Stimulated activated naive CD4-positive, alpha-beta T cell (primary cell): ENCODE data around the gene INTS1.

Experiments
- DNase-seq, 6 experiments: peaks; one replicate each; lab custom pipeline; 2025; lab: John Stamatoyannopoulos, UW

INTS1 gene

DNA sequence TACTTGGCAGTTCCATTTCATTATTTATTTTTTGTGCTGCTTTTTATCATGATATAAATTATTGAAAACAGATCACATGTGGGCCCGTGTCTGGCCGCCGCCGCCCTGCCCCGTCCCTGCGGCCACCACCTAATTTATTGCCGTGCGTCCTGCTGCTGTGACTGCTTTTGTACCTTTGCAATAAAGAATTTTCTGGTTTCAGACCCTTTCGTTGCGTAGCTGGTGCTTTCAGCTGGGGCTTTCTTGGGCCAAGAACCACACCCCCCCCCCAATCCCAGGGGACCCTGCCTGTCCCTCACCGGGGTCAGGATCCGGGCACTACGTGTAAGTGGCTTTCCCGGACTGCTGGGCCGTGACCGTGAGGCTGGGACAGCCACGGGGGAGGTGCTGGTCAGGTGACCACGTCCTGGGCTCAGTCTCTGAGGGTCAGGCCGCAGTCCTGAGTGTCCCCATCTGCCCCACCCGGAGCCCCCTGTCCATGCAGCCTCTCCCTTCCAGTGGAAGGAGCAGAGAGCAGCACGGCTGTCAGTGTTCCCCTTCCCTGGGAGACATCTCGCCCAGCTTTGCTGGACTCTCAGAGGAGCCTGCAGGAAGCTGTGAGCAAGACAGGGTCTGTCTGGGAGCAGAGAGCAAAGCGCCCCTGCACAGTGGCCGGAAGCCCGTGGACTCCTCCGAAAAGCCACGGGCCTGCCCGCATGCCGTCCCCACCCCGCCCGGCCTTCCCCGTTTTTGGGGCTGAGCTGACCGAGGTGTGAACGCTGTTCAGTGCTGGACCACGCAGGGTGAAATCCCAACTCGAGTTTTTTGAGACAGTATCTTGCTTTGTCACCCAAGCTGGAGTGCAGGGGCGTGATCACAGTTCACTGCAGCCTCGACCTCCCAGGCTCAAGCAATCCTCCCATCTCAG, 38.9 kb upstream of the INTS1 start:
- DNase-seq: no peak

DNA sequence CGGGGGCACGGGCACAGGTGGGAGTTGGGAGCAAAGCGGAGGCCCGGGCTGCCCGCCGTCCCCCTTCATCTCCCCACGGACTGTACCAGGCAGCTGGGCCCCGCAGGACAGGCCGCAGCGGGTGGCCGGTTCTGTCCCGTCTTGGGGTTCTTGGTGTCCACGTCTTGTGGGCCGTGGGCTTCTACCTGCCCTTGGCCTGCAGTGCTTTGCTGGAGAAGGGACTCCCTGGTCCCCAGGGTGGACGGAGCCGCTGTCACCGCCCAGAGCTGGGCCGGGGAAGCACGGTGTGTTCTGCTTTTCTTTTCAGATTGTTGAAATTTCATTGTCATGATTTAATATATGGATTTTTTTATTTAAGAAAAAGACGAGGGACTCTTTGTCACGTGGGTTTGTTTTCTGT, 38.1 kb upstream of the INTS1 start:
- no peak for DNase-seq

DNA sequence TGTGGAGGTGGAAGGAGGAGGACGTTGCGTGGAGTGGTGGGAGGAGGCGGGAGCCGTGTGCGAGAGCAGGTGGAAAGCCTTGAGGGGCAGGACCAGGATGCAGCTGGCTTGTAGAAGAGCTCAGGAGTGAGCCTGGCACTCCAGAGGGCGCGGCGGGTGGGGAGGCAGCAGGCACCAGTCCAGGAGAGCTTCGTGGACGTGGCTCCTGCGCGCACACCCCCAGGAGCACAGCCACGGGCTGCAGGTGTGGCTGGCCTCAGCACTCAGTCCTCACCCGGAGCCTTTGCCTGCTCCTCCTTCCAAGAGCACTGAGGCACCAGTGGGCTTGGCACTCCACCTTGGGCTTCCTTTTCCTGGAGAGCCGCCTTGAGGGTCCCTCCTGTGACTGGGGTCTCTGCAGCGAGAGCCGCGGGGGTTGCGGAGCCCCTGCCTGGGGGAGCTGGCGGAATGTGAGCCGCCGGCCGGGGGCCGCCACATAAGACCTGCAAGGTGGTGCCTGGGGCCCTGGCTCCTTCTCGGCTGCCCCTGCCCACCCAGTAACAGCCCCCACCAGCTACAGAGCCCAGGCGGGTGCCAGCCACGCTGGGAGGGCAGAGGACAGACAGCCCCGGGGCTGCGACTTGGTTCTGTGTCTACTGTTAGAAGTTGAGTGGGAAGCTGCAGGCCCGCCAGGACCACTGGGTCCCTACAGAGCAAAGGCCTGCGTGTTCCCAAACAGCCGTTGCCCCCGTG, 37.4 kb upstream of the INTS1 start:
- no peak for DNase-seq

DNA sequence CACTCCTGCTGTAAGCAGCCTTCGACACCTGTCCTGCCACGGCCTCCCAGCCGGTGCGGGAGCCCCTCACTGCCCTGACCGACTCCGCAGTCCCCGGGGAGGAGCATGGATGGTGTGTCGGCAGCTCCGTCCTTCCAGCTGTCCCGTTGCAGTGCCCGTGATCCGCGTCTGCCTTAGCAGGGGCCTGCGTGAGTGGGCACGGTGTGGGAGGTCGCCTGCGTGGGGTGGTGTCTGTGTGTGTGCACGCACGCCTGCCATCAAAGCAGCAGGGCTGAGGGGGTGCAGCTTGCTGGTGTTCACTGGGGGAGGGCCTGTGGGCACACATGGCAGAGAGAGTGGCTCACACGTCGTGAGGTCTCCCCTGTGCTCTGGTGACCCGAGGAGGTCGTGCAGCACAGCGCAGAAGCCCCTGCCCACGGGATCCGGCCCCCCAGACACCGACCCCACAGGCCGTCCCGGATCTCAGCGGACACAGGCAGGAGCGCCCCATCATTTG, 36.6 kb upstream of the INTS1 start:
- DNase-seq: no peak

DNA sequence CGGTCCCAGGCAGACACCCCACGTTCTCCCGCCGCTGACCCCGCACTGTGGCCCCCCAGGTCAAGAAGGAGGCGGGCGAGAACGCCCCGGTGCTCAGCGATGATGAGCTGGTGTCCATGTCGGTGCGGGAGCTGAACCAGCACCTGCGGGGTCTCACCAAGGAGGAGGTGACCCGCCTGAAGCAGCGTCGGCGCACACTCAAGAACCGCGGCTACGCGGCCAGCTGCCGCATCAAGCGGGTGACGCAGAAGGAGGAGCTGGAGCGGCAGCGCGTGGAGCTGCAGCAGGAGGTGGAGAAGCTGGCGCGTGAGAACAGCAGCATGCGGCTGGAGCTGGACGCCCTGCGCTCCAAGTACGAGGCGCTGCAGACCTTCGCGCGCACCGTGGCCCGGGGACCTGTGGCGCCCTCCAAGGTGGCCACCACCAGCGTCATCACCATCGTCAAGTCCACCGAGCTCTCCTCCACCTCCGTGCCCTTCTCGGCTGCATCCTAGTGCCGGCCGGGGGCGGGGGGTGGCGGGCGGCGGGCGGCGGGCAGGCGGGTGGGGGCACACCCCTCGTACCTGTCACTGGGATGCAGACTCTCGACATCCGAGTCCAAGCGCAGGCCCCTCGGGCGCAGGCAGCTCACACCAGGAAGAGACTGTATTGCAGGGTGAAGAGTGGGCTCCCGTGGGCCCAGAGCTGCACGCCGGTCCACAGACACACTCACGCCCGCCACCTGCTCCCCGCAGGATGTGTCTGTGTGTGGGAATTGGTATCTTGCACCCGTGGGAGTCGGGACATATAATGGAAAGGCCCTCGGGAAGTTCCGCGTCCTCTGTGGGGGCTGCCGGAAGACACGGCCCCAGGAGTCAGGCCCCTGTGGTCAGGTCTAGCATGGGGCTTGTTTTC, 35.9 kb upstream of the INTS1 start:
- DNase-seq: no peak

DNA sequence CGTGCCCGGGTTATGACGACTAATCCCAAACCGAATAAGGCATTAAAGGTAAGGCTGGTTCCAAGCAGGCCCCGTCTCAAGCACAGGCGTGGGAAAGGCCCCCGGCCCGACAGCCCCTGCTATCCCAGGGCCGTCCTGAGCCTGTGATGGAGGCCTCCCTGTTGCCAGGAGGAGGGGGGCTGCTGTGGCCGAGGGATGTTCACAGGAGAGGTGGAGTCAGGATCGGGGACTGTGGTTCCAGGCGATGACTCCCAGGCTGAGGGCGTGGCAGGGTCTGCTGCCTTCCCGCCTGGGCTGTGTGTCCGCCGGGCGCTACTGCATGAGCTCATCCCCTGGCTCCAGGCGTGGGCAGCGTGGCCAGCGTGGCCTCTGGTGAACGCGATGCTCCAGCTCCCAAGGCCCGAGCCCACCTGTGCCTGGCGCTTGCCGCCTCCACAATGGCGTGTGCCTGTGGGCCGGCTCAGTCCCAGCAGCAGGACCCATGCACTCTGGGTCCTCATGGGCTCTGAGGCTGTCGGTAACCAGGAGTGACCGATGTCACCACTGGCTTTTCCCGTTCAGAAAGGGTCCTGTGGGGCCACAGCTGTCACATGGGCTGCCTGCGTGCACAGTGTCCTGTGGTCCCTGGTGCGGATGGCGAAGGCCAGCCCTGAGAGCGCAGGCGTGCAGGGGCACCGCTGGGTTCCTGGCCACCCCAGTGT, 35.1 kb upstream of the INTS1 start:
- DNase-seq: no peak

DNA sequence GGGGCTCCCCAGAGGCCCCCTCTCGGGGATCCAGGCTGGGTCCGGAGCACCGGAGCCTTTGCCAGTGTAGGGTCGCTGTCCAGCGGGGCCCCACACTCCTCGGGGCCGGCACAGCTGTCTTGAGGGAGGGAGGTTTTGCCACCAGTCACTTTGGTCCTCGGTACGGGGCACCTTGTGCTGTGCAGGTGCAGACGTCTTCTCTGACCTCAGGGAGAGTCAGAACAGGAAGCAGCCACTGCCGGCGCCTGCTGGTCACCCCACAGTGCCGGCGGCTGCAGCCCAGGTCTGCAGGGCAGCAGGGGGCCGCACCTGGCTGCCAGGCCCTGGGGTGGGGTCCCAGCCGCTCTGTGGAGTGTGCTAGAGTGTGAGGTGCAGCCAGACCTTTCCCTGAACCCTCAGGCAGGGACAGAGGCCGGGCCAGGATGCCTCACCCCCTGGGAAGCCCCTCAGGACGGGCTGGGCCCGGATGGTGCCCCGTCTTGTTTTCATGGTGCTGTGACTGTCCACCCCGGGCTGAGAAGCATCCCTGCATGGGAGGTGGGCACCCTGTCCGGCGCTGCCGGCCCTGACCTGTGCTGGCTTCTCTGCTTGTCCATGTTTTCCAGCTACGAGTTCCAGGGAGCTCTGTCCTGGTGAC, 34.5 kb upstream of the INTS1 start:
- DNase-seq: no peak

DNA sequence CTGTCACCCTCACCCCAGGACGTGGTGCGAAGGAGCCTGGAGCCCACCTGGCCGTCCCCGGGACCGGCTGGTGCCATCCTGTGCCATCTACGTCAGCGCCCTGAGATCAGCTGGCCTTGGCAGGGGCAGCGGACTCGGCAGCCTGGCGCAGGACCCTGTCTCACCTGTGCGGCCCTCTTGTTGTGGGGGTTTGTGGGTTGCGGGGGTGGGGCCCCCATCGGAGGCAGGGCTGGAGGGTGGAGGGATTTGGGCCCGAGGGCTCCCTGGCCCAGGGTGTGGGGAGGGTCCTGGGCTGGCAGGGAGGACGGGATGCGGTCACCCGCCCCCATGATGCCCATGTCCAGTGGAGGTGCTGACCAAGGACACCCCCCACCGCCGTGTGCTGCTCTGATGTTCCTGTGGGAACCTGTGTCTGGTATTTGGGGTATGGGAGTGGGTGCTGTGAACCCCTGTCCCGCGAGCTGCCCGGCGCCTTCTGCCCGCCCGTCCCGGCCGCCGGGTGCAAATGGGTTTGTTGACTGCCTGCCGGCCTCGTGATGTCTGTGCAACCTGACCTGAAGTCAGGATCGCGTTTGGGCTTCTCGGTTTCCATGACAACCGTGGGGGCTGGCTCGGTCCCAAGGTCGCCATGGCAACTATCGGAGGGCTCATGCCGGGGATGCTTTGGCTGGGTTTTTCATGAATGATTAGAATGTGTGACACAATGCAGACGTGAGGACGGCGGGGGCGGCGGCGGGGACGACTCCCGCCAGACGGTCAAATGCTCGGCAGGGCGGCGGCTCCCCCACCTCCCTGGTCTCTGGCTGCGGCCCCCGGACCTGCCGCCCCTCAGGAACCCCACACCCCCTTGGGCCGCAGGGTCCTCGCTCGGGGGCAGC, 33.6 kb upstream of the INTS1 start:
- peak in 1 of 6 experiments; percentile 23 for DNase-seq

DNA sequence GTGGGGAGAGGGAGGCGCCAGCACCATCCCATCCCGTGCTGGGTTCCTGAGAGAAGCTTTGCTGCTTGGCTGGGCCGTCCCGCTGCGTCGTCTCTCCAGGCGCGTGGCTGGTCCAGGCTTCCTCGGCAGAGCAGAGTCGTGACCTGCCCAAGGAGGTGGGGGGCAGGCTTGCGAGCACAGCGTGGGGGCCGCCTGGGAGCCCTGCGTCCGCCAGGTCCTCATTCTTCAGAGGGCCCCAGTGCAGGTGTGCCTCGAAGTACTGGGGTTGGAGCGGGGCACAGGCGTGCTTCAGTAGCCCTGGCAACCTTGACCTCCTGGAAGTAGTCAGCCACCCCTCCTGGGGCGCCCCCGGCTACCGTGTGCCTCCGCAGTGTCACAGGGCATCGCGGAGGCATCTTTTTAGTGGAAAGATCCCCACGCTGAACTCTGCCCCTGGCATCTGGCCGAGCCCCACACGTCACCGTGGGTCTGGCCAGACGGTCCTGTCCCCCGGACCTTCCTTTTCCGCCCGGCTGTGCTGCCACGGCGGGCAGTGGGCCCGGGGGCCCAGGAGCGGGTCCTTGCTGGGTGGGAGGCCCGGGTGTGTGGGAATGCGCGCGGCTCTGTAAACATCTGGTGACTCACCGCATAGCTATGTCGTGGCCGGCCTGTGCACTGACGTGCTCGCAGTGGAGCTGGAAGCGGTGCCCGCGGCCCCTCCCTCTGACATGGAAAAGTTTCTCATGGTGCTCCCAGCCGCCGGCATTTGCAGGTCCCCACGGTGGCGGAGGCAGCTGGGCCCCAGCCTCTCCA, 32.8 kb upstream of the INTS1 start:
- no peak for DNase-seq

DNA sequence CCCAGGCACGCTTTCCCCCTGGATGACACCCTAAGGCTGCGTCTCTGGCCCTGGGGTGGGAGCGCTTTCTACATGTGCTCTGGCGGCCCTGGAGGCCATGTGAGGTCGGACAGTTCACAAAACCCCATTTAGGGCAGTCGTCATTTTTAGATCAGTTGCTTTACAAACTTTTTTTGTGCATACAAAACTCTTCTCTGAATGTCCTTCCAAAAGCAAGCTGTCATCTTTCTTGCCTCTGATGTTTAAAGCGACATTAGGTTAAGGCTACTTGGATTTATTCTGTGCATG, 32.2 kb upstream of the INTS1 start:
- DNase-seq: no peak

DNA sequence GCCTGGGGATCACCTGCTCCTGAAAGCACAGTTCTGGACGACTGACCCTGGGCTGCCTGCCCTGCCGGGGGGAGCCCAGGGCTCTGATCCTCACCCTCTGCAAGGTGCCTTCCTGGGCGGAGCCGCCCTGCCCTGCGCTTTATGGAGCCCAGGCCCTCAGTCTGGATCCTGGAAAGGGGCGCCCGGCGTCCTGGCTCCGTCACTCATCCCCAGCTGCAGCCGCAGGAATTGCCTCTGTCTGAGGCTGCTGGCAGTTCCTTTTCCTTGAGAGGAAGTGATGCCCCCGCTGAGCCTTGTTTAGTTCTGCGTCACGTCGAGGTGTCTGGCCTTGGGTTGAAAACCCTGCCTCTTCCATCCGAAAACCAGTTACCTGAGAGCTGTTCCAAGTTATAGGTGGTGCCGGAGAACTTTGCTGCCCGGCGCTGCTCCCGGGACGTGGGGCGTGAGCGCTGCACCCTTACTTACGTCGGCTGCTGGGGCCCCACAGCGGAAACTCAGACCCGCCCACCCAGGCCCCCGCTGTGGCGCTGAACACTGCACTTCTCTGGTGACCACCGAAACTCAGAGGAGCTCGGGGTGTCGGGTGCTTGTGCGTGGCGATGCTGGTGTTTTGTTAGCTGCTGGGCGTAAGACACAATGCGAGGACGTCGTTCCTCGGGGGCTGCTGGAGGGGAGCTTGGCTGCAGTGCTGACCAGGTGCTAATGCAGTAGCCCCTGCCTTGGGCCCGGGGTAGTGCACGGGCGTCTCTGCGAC, 31.7 kb upstream of the INTS1 start:
- no peak for DNase-seq

DNA sequence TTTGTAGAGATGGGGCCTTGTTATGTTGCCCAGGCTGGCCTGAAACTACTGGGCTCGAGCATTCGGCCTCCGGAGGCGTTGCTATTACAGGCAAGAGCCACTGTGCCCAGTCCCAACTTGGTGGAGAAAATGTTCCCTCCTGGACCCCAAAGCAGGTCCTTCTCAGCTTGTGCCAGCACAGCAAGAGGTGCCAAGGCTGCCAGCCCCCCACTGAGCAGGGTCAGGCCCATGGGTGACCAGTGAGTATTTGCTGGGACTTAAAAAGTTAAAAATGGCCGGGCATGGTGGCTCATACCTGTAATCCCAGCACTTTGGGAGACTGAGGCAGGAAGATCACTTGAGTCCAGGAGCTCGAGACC, 30.9 kb upstream of the INTS1 start:
- DNase-seq: no peak

DNA sequence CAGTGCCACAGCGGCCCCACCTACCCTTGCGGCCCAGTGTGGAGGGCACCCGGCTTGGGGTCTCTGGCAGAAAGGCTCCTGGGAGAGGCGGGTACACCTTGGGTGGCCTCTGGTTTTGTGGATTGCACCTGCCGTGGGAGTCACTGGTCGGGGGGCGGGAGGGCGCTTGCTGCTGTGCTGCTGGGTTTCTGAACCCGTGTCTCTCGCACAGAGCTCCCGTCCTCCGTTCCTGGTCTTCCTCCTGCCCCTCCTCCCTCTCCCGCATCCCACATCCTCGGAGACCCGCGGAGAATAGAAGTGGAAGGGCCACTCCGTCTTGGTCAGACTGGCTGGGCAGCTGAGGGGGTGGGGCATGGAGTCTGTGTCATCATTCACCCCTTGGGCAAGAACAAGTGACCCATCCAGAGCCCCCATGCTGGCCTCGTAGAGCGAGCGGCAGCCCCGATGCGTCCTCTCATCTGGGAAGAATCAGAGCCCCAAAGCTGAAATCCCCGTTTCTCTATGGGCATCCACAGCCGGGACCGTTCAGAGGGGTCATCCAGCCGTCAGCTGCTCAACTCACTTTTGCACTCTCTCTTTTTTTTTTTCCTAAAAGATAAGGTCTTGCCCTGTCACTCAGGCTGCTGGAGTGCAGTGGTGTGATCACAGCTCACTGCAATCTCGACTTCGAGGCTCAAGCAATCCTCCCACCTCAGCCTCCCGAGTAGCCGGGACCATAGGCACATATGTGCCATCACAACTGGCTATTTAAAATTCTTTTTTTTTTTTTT, 30.3 kb upstream of the INTS1 start:
- no peak for DNase-seq

DNA sequence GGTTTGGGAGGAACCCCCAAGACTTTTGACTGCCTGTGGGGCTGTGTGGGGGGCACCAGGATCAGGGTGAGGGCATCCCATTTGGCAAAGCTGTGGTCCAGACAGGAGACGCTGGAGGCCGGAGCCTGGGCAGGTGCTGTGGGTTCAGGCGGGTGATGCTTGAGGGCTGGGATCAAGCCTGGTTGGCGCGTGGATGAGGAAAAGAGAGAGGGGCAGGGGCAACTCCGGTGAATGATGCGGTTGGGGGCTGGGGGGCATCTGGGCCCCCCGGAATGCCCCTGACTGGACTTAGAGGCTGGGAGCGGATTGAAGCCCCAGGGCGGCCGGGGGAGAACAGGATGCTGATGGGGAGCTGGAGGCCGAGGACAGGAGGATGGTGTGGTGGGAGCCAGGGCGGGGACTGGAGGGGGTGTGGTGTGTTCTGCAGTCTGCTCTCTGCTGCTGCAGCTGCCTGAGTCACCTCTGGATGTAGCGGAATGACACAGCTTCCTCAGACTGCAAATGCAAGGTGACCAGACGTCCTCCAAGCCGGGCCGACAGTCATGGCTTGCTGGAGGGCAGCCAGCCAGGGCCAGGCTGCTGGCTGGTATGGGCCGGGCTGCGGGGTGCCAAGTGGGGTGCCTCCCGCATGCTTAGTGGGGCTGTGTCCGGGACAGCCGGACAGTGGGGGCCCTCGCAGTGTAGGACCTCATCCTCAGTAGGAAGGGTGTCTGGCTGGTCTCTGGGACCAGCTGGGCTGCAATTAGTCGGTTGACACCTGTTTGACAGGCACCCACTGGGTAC, 29.5 kb upstream of the INTS1 start:
- no peak for DNase-seq

DNA sequence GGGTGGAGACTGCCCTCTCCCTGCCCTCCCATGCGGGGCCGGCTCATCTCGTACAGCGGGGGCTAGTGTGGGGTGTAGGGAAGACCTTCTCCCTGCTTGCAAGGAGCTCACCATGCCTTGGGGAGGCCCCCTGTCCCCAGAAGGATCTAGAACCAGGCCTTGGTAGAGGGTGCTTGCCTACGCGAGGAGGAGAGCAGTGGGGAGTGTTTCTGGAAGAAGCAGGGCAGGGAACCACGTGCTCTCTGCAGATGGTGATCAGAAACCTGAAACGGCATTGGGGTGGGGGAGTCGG, 29.0 kb upstream of the INTS1 start:
- DNase-seq: no peak

DNA sequence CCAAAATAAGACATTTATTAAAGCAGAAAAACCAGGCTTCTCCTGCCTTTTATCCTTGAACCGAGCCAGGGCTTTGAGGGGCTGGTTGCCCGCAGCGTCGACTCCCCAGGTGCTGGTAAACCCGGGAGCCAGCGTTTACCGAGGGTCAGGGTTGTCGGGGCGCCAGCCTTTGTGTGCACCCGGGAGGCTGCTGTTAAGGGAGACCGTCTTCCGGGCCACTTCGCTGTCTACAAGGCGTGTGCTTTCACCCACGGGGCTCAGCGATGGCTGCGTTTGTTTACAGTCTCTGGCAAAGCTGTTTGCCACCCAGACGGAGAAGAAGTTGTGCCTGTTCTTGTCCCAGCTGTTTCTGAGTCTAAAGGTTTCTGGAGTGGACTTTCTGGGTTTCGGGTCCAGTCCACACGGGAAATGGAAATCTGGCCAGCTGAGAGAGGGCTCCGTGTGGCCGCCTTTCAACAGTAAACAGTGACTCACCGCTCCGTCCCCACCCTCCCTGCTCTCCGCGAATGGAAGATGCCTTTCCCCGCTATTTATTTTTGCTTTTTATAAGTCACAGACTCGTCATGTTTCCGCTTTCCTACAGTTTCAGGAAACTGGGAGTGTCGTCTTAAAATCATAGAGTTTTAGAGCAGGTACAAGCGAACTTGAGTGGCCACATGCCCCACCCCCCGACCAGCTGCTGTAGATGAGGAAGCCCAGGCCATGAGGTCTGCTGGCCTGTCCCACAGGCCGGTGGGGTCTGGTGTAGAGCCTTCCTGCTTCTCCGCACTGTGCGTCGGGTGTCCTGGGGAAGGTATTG, 28.5 kb upstream of the INTS1 start:
- peak; percentile 46 to 61 (median 52) for DNase-seq
